K562 (cell line): ENCODE results near the gene CHAC1. TPM values are rescaled to one million over a fixed set of nuclear protein-coding genes. Genes with fewer than 3 reads are reported as not detected.

Experiments used
- ATAC-seq: fragments of 200-7000 bp; cut with Tn5 transposase; 3 replicates; pipeline ENCODE4 v1.9.1; 2020; ENCODE audit warnings: moderate library complexity
- BruUV-seq: library from RNA; stranded (reverse); fragments of 400-500 nt; replicated peaks from 2 replicates; lab custom pipeline; 2021; lab: Mats Ljungman, UMichigan
- CTCF ChIA-PET: fragments of 300-600 bp; formaldehyde crosslinking; extraction: SDS; loops from one replicate; lab custom pipeline; 2021; ENCODE audit warnings: low intra/inter-chr PET ratio; lab: Yijun Ruan, JAX
- POLR2A ChIA-PET: fragments of 300-600, 350-650 bp; sonication (Branson Sonifier 250); formaldehyde crosslinking; extraction: SDS; loops from one replicate; lab custom pipeline; 2021; ENCODE audit warnings: antibody characterized with exemption, inconsistent platforms; lab: Yijun Ruan, JAX
- DNase-seq, 4 experiments: peaks; one replicate each; pipeline versions ENCODE4 v3.0.0 to v3.0.0-alpha.2; 2011 to 2018; ENCODE audit warnings: low spot score in 3 of 4, mixed read lengths in 3 of 4; ENCODE audit errors: extremely low read depth in 1 of 4
- FAIRE-seq: peaks from 2 replicates; lab custom pipeline; 2011; peaks lifted over from hg19 to GRCh38; lab: Jason Lieb, UNC
- H2AFZ ChIP-seq: 2 replicates; pipeline ENCODE4 v1.6.0; 2011; ENCODE audit warnings: low read depth, low read length, control low read depth, inconsistent platforms
- H3K27ac ChIP-seq: fragments of 200-600 bp; 3 replicates; pipeline ENCODE4 v1.8.0; 2011; ENCODE audit warnings: low read depth, mild to moderate bottlenecking, control low read depth, inconsistent platforms, low read length, moderate library complexity, mixed read lengths; ENCODE audit errors: extremely low read depth
- H3K27me3 ChIP-seq, 2 experiments: fragments of 300-600 bp in 1 of 2; 2 replicates in 1 of 2; 3 replicates in 1 of 2; pipeline versions ENCODE4 v1.6.0 to v1.8.0; 2011; ENCODE audit warnings: inconsistent platforms in 2 of 2, low read length in 2 of 2, mild to moderate bottlenecking in 1 of 2, mixed read lengths in 1 of 2, moderate library complexity in 1 of 2; ENCODE audit not compliant: control insufficient read depth in 2 of 2, insufficient read depth in 2 of 2
- H3K36me3 ChIP-seq: fragments of 300-600 bp; 3 replicates; pipeline ENCODE4 v1.8.0; 2011; ENCODE audit warnings: mild to moderate bottlenecking, low read length, inconsistent platforms; ENCODE audit not compliant: control insufficient read depth, insufficient read depth
- H3K4me1 ChIP-seq, 2 experiments: fragments of 200-600 bp in 1 of 2; replicated peaks in 1 of 2; 2 replicates in 1 of 2; 3 replicates in 1 of 2; pipeline versions ENCODE4 v1.5.1 to v1.8.0; 2011; ENCODE audit warnings: inconsistent platforms in 2 of 2, low read length in 2 of 2, mild to moderate bottlenecking in 1 of 2, mixed read lengths in 1 of 2, moderate library complexity in 1 of 2; ENCODE audit not compliant: control insufficient read depth in 2 of 2, insufficient read depth in 2 of 2
- H3K4me2 ChIP-seq: 2 replicates; pipeline ENCODE4 v1.6.1; 2011; ENCODE audit warnings: low read length, control low read depth, inconsistent platforms, mixed read lengths; ENCODE audit not compliant: insufficient read depth
- H3K4me3 ChIP-seq: fragments of 200-600 bp; sonication (generic), shearing (Covaris generic); 2 replicates; pipeline ENCODE4 v1.5.1; 2016; ENCODE audit warnings: control low read depth, inconsistent platforms
- H3K79me2 ChIP-seq: fragments of 200-600 bp; 3 replicates; pipeline ENCODE4 v1.8.0; 2011; ENCODE audit warnings: low read length, inconsistent platforms; ENCODE audit not compliant: control insufficient read depth, insufficient read depth
- H3K9ac ChIP-seq, 2 experiments: 2 replicates each; pipeline versions ENCODE4 v1.6.0 to v1.6.1; 2011; ENCODE audit warnings: low read depth in 2 of 2, low read length in 2 of 2, control low read depth in 1 of 2, inconsistent platforms in 1 of 2, mild to moderate bottlenecking in 1 of 2, mixed read lengths in 1 of 2; ENCODE audit not compliant: insufficient read depth in 1 of 2
- H3K9me1 ChIP-seq: one replicate; pipeline ENCODE4 v1.6.0; 2011; ENCODE audit warnings: inconsistent platforms, mild to moderate bottlenecking, low read length, moderate library complexity; ENCODE audit not compliant: control insufficient read depth, insufficient read depth
- H3K9me3 ChIP-seq: replicated peaks from 2 replicates; pipeline ENCODE4 v1.5.1; 2011; ENCODE audit warnings: low read depth, low read length, inconsistent platforms; ENCODE audit not compliant: control insufficient read depth, insufficient read depth
- H4K20me1 ChIP-seq: replicated peaks from 2 replicates; pipeline ENCODE4 v1.6.1; 2011; ENCODE audit warnings: low read length, inconsistent platforms, mixed read lengths; ENCODE audit not compliant: control insufficient read depth, insufficient read depth
- CREBBP ChIP-seq: IDR thresholded peaks from one replicate; pipeline ENCODE4 v1.6.1; 2012; ENCODE audit warnings: low read depth, mild to moderate bottlenecking, control low read depth, inconsistent platforms, low read length
- DDX20 ChIP-seq: fragments of 450-650 bp; IDR thresholded peaks from 2 replicates; pipeline ENCODE4 v1.6.1; 2016; ENCODE audit warnings: missing genetic modification characterization, low read depth, mild to moderate bottlenecking, missing compliant biosample characterization, moderate library complexity
- DIDO1 ChIP-seq: fragments of 450-650 bp; IDR thresholded peaks from 2 replicates; pipeline ENCODE4 v1.6.1; 2016; ENCODE audit warnings: low read depth, missing biosample characterization, missing genetic modification characterization
- DNMT1 ChIP-seq: fragments of 450-650 bp; IDR thresholded peaks from 2 replicates; pipeline ENCODE4 v1.6.1; 2016; ENCODE audit warnings: antibody characterized with exemption, mild to moderate bottlenecking
- EP400 ChIP-seq: fragments of 450-650 bp; IDR thresholded peaks from 2 replicates; pipeline ENCODE4 v1.6.1; 2017; ENCODE audit warnings: antibody characterized with exemption, mild to moderate bottlenecking, moderate library complexity
- FOXA1 ChIP-seq: fragments of 450-650 bp; IDR thresholded peaks from 2 replicates; pipeline ENCODE4 v1.6.1; 2016; ENCODE audit warnings: mild to moderate bottlenecking, borderline replicate concordance
- FOXJ2 ChIP-seq: fragments of 200-800 bp; sonication (Bioruptor generic); IDR thresholded peaks from 2 replicates; pipeline ENCODE4 v1.6.1; 2016; ENCODE audit warnings: missing genetic modification characterization, missing compliant biosample characterization
- KDM4B ChIP-seq, 2 experiments: fragments of 450-650 bp in 1 of 2; sonication (generic) in 1 of 2; IDR thresholded peaks; 2 replicates each; pipeline ENCODE4 v1.6.1; 2016 to 2017; ENCODE audit warnings: borderline replicate concordance in 2 of 2, antibody characterized with exemption in 1 of 2, low read depth in 1 of 2, mild to moderate bottlenecking in 1 of 2
- KLF6 ChIP-seq: fragments of 250-450 bp; sonication (Bioruptor Pico); IDR thresholded peaks from 2 replicates; pipeline ENCODE4 v1.4.0; 2020; ENCODE audit warnings: mild to moderate bottlenecking, moderate library complexity, borderline replicate concordance
- MCM3 ChIP-seq: fragments of 450-650 bp; IDR thresholded peaks from 2 replicates; pipeline ENCODE4 v1.6.1; 2016
- MYC ChIP-seq, 2 experiments: fragments of 250-450 bp in 1 of 2; sonication (Bioruptor Pico) in 1 of 2; IDR thresholded peaks; 2 replicates each; pipeline versions ENCODE4 v1.5.1 to v1.6.1; 2012 to 2021; ENCODE audit warnings: low read depth in 2 of 2, borderline replicate concordance in 1 of 2, improper control_type of control experiment in 1 of 2, low read length in 1 of 2, mild to moderate bottlenecking in 1 of 2, moderate library complexity in 1 of 2
- RBM15 ChIP-seq: fragments of 200-400 bp; formaldehyde crosslinking; IDR thresholded peaks from 2 replicates; pipeline ENCODE4 v1.6.1; 2018; ENCODE audit warnings: mild to moderate bottlenecking, low read length, moderate library complexity; ENCODE audit not compliant: insufficient read depth
- SNRNP70 ChIP-seq: fragments of 200-400 bp; formaldehyde crosslinking; optimal IDR thresholded peaks from 2 replicates; pipeline ENCODE3; 2017; ENCODE audit warnings: low read depth, low read length
- ZFPM2 ChIP-seq: fragments of 250-450 bp; sonication (Bioruptor Pico); IDR thresholded peaks from 2 replicates; pipeline ENCODE4 v1.5.1; 2022; ENCODE audit warnings: mild to moderate bottlenecking
- ZNF584 ChIP-seq: fragments of 200-800 bp; sonication (Bioruptor generic); IDR thresholded peaks from 2 replicates; pipeline ENCODE4 v1.6.1; 2016; ENCODE audit warnings: low read depth, mild to moderate bottlenecking, missing genetic modification characterization, missing compliant biosample characterization
- WGBS: fragments of 100-300 bp; shearing (Covaris generic); methylation state at CpG from one replicate; pipeline ENCODE4 v1.1.6; 2016; ENCODE audit warnings: low coverage, mixed read lengths; ENCODE audit not compliant: insufficient coverage; ENCODE audit errors: missing lambda C conversion rate; 5-methylcytosine and 5-hydroxymethylcytosine counted together
- in situ Hi-C: fragments of 300-500 bp; cut with MboI; formaldehyde crosslinking; loops from 4 replicates; pipeline ENCODE4 v1.15.0; 2018; ENCODE audit warnings: inconsistent platforms, mixed read lengths
- intact Hi-C: fragments of 100-400 bp; cut with micrococcal nuclease; formaldehyde crosslinking; loops from 2 replicates; pipeline ENCODE4 v1.14.2; 2022
- polyA plus RNA-seq, 8 experiments: library from polyadenylated mRNA; depleted of rRNA in 4 of 8; stranded (reverse) in 5 of 8; unstranded in 3 of 8; fragments of >200 nt; fragmentation: Nextera tagmentation in 2 of 8; fragmentation: Illumina TruSeq in 1 of 8; extraction: Ambion mirVana in 2 of 8; extraction: Trizol in 1 of 8; gene quantifications; 2 replicates each; pipeline versions ENCODE4 v1.2.1 to v1.2.3, GENCODE V29; 2011 to 2014; ENCODE audit warnings: inconsistent platforms in 1 of 8, missing spikeins in 1 of 8
- total RNA-seq, 7 experiments: library from RNA; depleted of rRNA in 6 of 7; stranded (reverse); fragments of >200 nt in 6 of 7; fragmentation: Illumina TruSeq in 2 of 7; extraction: Trizol in 2 of 7; gene quantifications; 2 replicates each; pipeline versions ENCODE4 v1.2.1 to v1.2.3, GENCODE V29; 2011 to 2021; ENCODE audit warnings: low replicate concordance in 1 of 7
- TF ChIP-seq, protein P1 (sequence below): fragments of 250-450 bp; sonication (Bioruptor Pico); IDR thresholded peaks from 2 replicates; pipeline ENCODE4 v1.8.0; 2021; ENCODE audit warnings: moderate library complexity, mild to moderate bottlenecking, inconsistent platforms

CHAC1 gene
- total and polyA plus RNA-seq, 9 of the 15 experiments (the other 6 are each of a cell fraction or from before 2014, with no cell fraction given) = 0.47 to 39.0 (median 7.5) TPM

DNA sequence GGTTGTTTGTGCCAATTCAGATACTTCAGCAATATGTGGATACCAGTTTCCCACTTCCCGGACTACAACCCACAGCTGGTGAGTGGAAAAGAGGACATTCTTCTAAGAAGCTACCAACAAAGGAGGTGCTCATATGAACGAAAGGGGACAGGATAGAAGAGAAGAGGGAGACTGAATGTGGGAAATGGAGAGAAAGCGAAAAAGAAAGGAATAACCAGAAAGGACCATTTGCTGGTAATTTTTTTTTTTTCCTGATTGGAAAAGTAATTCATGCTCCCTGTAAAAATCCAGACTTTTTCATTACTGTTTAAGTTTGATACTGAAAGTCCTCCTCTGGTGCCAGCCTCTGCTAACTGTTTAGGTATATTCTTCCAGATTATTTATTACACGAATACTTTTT is 1.5 kb upstream of the CHAC1 start:
- H2AFZ ChIP-seq = no peak overlapping the region
- no peaks in the 10 kb centered on the region; the same call in 2 of the 3 replicates for H3K36me3 ChIP-seq
- H3K79me2 ChIP-seq = peaks cover 9% of the 10 kb centered on the region; the same call in 2 of the 3 replicates
- BruUV-seq = no TSS peak
- DNase-seq (no peak), ATAC-seq (no peak), FAIRE-seq (no peak)
- peaks cover 16 to 31% of the 10 kb centered on the region in 2 experiments; a peak in 4 of 5 replicates for H3K4me1 ChIP-seq
- no peaks in the 10 kb centered on the region for H3K9me3 ChIP-seq
- 54% methylated on average over 4 of the region's 4 CpGs for WGBS
- peaks cover under 1% of the 10 kb centered on the region for H3K9me1 ChIP-seq
- H3K9ac ChIP-seq = no peak overlapping the region
- POLR2A ChIA-PET = interaction anchor here (0.9 to 2.5 kb wide), 3 partner anchors 10 to 24 kb away, joined by 3 to 17 read pairs (median 4); no protein-coding TSS in a partner anchor
- no peak overlapping the region for H3K4me3 ChIP-seq
- H3K27me3 ChIP-seq = no peaks in the 10 kb centered on the region; a peak in 1 of 5 replicates
- no peak overlapping the region for H3K4me2 ChIP-seq
- H3K27ac ChIP-seq = no peak overlapping the region
- peaks cover 5% of the 10 kb centered on the region; the same call in 1 of the 2 replicates for H4K20me1 ChIP-seq
- intact Hi-C loops = no loop called here
- TF ChIP-seq, protein P1, sequence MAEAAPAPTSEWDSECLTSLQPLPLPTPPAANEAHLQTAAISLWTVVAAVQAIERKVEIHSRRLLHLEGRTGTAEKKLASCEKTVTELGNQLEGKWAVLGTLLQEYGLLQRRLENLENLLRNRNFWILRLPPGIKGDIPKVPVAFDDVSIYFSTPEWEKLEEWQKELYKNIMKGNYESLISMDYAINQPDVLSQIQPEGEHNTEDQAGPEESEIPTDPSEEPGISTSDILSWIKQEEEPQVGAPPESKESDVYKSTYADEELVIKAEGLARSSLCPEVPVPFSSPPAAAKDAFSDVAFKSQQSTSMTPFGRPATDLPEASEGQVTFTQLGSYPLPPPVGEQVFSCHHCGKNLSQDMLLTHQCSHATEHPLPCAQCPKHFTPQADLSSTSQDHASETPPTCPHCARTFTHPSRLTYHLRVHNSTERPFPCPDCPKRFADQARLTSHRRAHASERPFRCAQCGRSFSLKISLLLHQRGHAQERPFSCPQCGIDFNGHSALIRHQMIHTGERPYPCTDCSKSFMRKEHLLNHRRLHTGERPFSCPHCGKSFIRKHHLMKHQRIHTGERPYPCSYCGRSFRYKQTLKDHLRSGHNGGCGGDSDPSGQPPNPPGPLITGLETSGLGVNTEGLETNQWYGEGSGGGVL = no peak
- TF ChIP-seq EP400 = no peak
- no peak for TF ChIP-seq ZNF584 (CRISPR knock-in tag)
- TF ChIP-seq RBM15 = no peak
- TF ChIP-seq MCM3 = no peak
- no peak for TF ChIP-seq FOXJ2 (tag)
- no peak for TF ChIP-seq KLF6 (CRISPR knock-in tag)
- TF ChIP-seq DIDO1 (tag) = no peak
- no peak for TF ChIP-seq MYC (IDR thresholded peaks at IDR 0.05; ENCODE audit: low read depth, low read length)
- TF ChIP-seq MYC (CRISPR knock-in tag; IDR thresholded peaks at IDR 0.05; ENCODE audit: borderline replicate concordance, low read depth) = no peak
- no peak for TF ChIP-seq ZFPM2 (CRISPR knock-in tag)
- TF ChIP-seq CREBBP = no peak
- no peak for TF ChIP-seq DDX20 (tag)
- no peak for TF ChIP-seq FOXA1
- TF ChIP-seq KDM4B (IDR thresholded peaks at IDR 0.05; ENCODE audit: borderline replicate concordance in 2 of 2, low read depth in 1 of 2) = no peak
- no peak for TF ChIP-seq SNRNP70
- no peak for TF ChIP-seq DNMT1
- in situ Hi-C loops = no loop called here
- CTCF ChIA-PET = no interaction called here
